ENCODE results near the gene GRAP2. TPM values are rescaled to one million over a fixed set of nuclear protein-coding genes. Genes with fewer than 3 reads are reported as not detected.

GRAP2 gene
- total and polyA plus RNA-seq, 9 of the 15 experiments (the other 6 are each of a cell fraction or from before 2014, with no cell fraction given), result 4.8 to 88.7 (median 60.4) TPM

DNA sequence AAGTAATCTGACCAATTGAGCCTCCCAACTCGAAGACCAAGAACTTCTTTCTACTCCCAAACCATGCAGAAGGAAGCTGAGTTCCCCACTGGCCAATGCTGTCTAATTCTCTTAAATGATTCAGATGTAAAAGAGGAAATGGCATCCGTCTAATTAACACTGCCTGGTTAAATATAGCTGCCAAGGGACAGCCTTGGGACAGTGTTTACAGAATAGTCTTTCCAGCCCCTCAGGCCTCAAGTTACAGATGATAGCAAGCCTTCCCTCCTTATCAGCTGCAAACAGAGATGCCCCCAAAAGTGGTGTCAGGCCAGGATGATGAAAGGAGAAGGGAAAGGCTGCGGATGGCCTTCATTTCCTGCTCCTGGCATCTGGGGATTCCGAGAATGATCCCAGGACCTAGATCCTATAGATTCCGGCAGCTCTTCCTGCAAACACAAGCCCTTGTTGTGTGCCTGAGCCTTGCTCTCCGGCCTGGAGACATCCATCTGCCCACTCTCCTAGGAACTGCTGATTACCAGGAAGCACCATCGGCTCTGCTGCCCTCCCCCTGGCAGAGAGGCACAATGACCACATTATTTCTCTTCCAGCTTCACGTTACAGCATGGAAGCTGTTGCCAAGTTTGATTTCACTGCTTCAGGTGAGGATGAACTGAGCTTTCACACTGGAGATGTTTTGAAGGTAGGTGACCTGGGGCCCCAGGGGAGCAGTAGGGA, 45.8 kb downstream of the GRAP2 start (continued):
- TF ChIP-seq GMEB1 (CRISPR knock-in tag; IDR thresholded peaks at IDR 0.05), result no peak
- no peak for TF ChIP-seq FOXA1 (IDR thresholded peaks at IDR 0.05; ENCODE audit: borderline replicate concordance)
- TF ChIP-seq RFX5 (IDR thresholded peaks at IDR 0.05; ENCODE audit: low read depth, low read length), result no peak
- no peak for TF ChIP-seq SRSF3 (IDR thresholded peaks at IDR 0.05; ENCODE audit: insufficient read depth, low read length)
- TF ChIP-seq, protein P1, sequence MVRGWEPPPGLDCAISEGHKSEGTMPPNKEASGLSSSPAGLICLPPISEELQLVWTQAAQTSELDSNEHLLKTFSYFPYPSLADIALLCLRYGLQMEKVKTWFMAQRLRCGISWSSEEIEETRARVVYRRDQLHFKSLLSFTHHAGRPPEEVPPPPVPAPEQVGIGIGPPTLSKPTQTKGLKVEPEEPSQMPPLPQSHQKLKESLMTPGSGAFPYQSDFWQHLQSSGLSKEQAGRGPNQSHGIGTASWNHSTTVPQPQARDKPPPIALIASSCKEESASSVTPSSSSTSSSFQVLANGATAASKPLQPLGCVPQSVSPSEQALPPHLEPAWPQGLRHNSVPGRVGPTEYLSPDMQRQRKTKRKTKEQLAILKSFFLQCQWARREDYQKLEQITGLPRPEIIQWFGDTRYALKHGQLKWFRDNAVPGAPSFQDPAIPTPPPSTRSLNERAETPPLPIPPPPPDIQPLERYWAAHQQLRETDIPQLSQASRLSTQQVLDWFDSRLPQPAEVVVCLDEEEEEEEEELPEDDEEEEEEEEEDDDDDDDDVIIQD (CRISPR knock-in tag; IDR thresholded peaks at IDR 0.05), result no peak
- TF ChIP-seq PHB2 (IDR thresholded peaks at IDR 0.05; ENCODE audit: low read depth), result no peak
- no peak for TF ChIP-seq CAMTA2 (CRISPR knock-in tag; conservative IDR thresholded peaks at IDR 0.05)
- no peak for TF ChIP-seq ZKSCAN8 (CRISPR knock-in tag; IDR thresholded peaks at IDR 0.05)
- no peak for TF ChIP-seq ZNF77 (CRISPR knock-in tag; IDR thresholded peaks at IDR 0.05)
- no peak for TF ChIP-seq MITF (IDR thresholded peaks at IDR 0.05)
- TF ChIP-seq, protein P2, sequence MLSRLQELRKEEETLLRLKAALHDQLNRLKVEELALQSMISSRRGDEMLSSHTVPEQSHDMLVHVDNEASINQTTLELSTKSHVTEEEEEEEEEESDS (CRISPR knock-in tag; IDR thresholded peaks at IDR 0.05), result no peak
- no peak for TF ChIP-seq NCOA2 (IDR thresholded peaks at IDR 0.05; ENCODE audit: partially characterized antibody in 2 of 2)
- TF ChIP-seq MIER1 (IDR thresholded peaks at IDR 0.05; ENCODE audit: low read depth), result no peak
- TF ChIP-seq MCM2 (IDR thresholded peaks at IDR 0.05; ENCODE audit: low read depth), result no peak
- TF ChIP-seq ARNT (IDR thresholded peaks at IDR 0.05), result no peak; a peak in 1 of 4 replicates
- peak; percentile 81 for TF ChIP-seq ETV5 (CRISPR knock-in tag; IDR thresholded peaks at IDR 0.05; ENCODE audit: low read depth)
- TF ChIP-seq MCM7 (IDR thresholded peaks at IDR 0.05), result no peak
- no peak for TF ChIP-seq DIDO1 (tag; IDR thresholded peaks at IDR 0.05; ENCODE audit: low read depth)
- TF ChIP-seq CXXC5 (CRISPR knock-in tag; IDR thresholded peaks at IDR 0.05), result no peak; the same call in 1 of the 2 replicates
- TF ChIP-seq, protein P3, sequence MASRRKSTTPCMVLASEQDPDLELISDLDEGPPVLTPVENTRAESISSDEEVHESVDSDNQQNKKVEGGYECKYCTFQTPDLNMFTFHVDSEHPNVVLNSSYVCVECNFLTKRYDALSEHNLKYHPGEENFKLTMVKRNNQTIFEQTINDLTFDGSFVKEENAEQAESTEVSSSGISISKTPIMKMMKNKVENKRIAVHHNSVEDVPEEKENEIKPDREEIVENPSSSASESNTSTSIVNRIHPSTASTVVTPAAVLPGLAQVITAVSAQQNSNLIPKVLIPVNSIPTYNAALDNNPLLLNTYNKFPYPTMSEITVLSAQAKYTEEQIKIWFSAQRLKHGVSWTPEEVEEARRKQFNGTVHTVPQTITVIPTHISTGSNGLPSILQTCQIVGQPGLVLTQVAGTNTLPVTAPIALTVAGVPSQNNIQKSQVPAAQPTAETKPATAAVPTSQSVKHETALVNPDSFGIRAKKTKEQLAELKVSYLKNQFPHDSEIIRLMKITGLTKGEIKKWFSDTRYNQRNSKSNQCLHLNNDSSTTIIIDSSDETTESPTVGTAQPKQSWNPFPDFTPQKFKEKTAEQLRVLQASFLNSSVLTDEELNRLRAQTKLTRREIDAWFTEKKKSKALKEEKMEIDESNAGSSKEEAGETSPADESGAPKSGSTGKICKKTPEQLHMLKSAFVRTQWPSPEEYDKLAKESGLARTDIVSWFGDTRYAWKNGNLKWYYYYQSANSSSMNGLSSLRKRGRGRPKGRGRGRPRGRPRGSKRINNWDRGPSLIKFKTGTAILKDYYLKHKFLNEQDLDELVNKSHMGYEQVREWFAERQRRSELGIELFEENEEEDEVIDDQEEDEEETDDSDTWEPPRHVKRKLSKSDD (conservative IDR thresholded peaks at IDR 0.05; ENCODE audit: low read length), result no peak
- peak; percentile 12; the same call in 1 of the 2 replicates for TF ChIP-seq KLF6 (CRISPR knock-in tag; IDR thresholded peaks at IDR 0.05; ENCODE audit: borderline replicate concordance)
- TF ChIP-seq POLR2G (IDR thresholded peaks at IDR 0.05; ENCODE audit: low read depth, low read length), result no peak

Measured in K562 (cell line).